Measurements from ENCODE around the gene CYSLTR2.

CYSLTR2 gene, protein sequence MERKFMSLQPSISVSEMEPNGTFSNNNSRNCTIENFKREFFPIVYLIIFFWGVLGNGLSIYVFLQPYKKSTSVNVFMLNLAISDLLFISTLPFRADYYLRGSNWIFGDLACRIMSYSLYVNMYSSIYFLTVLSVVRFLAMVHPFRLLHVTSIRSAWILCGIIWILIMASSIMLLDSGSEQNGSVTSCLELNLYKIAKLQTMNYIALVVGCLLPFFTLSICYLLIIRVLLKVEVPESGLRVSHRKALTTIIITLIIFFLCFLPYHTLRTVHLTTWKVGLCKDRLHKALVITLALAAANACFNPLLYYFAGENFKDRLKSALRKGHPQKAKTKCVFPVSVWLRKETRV

DNA sequence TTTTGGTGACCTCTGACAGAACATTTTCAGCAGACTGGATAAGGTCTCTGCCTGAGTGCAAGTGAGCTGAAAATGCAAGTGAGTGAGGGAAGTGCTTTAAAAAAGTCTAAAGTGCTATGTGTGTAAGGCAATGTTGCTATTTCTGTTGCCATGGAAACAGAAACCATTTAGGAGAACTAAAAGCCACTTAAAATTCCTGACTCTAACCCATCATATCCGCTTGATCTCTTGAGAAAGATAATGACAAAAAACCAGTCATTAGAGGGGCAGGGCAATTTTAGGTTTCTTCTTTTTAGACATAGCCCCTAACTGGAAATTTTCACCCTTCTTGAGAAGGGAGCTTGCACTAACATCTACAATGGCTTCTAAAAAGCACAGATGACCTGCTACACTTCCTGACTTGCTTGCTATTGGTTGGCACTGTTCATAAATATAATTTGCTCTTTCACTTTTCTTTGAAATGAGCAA is at the start of gene CYSLTR2:
Gene CYSLTR2 (plus strand): TSS at position 458 of the 468 bp plus-strand sequence. CDS start 52,889 bp downstream, outside the sequence.
- DNase-seq (ENCODE audit: insufficient read length, low spot score) (no peak), FAIRE-seq (peak; percentile 93)

DNA sequence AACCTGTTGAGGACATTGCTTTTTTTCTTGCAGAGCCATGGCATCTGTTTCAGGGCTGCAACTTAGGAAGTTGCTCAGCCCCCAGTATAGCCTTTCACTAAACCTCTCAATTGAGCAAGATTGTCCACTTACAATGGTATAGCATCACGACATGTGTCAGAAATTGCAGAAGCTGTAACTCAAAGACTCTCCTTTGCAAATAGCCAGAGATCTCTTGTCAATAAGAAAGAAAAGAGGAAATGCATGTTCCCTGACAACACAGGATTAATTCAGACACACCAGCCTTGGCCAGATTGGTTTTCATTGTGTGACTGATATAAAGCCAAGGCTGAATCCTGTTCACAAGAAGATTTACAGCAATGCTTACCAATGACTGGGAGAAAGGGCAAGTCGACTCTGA is 38.7 kb upstream of the CYSLTR2 start:
- FAIRE-seq (no peak), DNase-seq (ENCODE audit: insufficient read length, low spot score) (no peak)

DNA sequence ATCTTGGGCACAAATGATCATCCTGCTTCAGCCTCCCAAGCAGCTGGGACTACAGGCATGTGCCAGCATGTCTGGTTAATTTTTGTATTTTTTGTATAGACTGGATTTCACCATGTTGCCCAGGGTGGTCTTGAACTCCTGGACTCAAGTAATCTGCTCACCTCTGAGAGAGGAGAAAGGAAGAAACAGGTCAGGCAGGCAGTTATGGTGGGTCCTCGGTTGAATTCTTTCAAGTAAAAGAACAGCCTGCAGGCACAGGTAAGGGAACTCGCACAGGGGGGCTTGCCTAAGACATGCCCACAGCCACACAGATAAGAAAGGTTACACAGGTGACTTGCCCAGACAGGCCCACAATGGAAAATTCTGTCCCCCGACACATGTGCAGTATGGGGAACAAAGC is 34.8 kb upstream of the CYSLTR2 start:
- no peak for FAIRE-seq
- DNase-seq (ENCODE audit: insufficient read length, low spot score): no peak

DNA sequence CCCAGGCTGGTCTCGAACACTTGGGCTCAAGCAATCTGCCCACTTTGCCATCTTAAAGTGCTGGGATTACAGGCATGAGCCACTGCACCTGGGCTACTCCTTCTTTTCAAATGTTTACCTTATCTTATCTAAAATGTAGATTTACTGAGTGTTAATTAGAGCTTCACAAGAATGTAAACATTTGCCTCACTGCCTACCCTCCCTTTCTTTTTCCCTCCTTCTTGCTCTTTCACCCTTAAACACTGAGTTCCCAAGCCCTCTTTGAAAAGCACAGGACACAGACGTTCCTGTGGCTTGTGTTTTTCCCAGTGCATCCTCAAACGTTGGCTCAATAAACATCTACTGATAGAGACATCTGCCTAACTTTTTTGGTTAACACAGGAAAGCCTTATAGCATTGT is 32.7 kb upstream of the CYSLTR2 start:
- FAIRE-seq (no peak), DNase-seq (ENCODE audit: insufficient read length, low spot score) (no peak)

DNA sequence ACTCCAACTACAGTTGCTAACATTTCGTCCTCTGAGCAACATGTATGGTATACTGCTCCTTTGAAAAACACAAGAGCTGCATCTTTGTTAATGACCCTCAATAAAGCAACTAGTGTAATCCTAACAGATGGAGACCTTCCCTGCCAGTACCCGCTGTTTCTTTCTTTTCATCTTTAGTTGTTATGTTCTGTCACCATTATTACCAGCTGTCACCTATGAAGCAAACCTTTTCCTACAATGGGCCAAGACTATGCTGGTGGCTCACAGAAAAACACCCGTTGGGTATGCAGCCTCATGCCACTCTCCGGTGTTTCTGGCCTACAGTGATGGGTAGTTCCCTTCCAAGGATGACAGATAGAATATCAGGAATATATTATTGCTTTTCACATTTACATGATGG is 29.7 kb upstream of the CYSLTR2 start:
- DNase-seq (ENCODE audit: insufficient read length, low spot score) (no peak), FAIRE-seq (no peak)

DNA sequence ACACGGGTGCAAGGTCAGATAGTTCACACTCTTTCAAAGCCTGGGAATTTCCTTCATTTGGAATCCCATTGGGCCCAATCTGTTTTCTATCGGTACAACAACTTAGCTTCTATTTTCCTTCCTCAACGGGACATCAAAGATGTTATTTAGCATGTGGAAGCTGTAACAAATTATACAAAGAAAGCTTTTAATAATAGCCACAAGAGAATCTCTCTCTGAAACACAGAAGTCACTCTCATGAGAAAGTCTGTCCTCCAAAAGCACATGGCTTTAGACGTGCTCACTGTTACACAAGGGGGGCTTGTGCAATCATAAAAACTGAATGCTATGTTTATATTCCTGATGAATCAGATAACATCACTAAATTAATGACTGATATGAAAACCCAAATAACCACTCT is 28.9 kb upstream of the CYSLTR2 start:
- FAIRE-seq: no peak

DNA sequence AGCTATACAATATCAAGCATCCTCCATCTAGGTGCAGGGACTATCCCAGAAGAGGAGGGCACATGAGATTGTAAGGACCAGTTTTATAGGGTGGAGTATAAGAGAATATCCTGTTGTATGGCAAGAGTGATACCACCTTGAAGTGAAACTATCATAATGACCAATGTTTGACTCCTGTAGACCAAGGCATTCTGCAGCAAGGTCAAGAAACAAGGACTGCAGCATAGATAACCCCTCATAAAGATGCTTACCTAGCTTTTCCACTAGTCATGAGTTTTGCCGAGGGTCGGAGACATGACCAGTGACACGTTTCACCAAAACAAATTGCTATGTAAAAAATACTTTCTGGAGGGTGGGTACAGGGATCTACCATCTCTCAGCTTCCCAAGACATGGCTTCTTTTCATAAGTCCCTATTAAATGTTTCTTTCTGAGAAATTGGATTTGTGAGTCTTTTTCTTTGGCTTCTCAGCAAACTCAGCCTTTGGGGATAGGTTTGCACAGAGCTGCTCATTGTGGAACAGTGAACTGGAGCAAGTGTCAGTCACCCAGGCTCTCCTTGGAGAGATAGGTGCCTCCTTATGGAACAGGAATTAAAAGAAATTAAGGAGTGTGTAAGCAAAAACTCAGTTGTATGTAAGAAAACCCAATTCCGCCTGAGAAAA is 28.2 kb upstream of the CYSLTR2 start:
- FAIRE-seq (no peak), DNase-seq (ENCODE audit: insufficient read length, low spot score) (no peak)

More for the DNA sequence above, 28.9 kb upstream of the CYSLTR2 start:
- no peak for DNase-seq (ENCODE audit: insufficient read length, low spot score)

DNA sequence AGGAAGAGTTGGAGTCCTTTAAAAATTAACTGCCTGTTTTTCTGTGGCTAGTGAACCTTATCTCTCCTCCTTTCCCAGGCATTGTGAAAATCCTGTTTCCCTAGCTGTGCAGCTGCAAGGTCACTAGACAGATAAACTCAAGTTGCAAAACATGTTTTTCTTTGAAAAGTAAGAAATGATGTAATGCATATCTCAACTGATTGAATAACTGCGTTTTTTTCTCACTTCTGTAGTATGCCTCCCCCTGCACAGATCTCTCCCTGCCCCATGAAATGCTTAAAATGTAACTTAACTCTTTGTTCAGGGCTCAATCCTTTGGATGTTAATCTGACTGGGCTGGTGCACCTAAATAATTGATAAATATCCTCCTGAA is 27.7 kb upstream of the CYSLTR2 start:
- FAIRE-seq: no peak
- DNase-seq (ENCODE audit: insufficient read length, low spot score): no peak

DNA sequence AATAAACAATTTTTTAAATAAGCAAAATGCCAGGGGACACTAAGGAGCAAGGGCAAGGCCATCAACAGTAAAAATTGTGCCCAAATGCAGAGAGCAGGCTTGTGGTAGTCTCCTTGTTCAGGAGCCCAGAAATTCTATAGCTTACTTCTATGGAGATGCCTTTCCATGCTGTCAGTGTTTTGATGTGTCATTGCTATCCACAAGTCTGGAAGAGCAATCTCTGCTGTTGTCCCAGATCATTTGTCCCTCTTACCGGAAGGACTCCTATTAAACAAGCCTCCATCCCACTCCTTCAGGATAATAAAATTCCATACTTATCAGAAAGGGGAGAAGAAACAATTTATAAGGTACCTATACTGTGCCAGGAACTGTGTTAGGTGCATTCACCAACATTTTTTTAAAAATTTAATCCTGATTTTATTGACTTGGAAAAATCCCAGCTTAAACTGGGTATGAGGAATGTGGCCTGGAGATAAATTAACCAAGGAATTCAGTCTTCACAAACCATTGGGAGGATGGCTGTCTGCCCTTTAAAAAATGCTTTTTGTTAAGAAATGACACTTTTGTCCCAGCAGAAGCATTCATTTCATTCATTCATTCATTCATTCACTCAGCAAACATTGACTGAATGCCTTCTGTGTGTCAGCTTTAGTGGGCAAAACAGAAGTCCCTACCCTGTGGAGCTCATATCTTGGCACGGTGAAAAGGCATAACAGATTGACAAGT is 26.8 kb upstream of the CYSLTR2 start:
- FAIRE-seq (no peak), DNase-seq (ENCODE audit: insufficient read length, low spot score) (no peak)

DNA sequence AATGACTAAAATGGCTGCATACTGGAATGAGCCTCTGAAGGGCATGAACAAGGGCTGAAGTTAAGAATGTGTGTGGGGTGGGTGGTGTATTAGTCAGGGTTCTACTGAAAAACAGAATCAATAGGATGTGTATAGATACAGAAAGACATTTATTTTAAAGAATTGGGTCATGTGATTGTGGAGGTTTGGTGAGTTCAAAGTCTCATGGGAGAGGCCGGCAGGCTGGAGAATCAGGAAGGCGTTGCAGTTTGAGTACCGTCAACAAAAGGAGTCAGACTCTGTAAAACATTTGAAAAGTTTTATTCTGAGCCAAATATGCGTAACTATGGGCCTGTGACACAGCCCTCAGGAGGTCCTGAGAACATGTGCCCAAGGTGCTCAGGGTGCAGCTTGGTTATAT is 24.5 kb upstream of the CYSLTR2 start:
- DNase-seq (ENCODE audit: insufficient read length, low spot score) (no peak), FAIRE-seq (no peak)

DNA sequence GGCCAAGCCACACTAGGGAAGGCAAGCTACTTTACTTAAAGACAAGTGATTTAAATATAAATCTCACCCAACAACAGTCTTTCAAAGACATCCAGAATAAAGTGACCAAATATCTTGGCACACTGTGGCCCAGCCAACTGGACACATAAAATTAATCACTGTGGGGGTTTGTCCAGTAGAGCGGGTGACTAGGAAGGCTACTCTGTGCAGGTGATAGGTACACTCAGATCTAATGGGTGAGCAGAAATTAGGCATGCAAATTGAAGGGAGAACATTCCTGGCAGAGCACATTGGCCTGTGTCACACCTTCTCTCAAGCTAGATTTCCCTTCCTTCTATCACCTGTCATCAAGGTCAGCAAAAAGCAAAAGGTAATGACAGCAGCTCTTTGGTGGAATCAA is 23.4 kb upstream of the CYSLTR2 start:
- no peak for FAIRE-seq
- DNase-seq (ENCODE audit: insufficient read length, low spot score): no peak

DNA sequence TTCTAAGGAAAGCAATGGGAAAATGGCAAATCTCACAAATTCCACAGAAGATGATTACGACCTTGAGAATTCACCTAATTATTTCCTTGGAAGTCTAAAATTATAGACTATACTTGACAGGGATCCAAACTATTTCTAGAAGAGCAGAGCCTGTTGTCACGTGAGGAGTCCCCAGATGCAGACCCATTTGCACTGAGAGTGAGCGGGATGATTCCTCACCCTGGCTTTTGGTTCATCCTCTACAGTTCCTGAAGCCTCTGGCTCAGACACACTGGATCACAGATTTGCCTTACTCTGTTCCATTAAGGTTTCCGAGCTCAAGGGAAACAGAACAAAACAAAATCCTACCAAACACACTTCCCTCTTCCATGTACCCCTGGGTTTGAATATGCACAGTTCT is 23.0 kb upstream of the CYSLTR2 start:
- peak; percentile 66 for FAIRE-seq
- DNase-seq (ENCODE audit: insufficient read length, low spot score): no peak

DNA sequence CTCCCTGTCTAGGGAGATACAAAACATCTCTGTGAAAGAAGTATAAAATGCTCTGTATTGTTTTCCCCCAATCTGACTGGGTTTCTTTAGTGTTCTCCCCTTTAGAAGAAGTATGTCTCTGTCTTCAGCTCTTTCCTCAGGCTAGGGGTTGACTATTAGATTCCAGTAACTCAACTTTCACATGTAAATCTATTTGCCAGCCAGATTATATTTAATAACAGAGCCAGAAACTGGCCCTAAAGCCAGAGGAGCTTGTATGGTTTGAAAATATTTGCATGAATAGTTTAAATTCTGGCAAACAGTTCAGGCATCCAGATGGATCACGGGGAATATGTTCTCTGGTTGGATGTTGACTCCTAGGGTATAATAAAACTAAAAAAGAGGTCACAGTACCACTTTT is 22.3 kb upstream of the CYSLTR2 start:
- no peak for FAIRE-seq

DNA sequence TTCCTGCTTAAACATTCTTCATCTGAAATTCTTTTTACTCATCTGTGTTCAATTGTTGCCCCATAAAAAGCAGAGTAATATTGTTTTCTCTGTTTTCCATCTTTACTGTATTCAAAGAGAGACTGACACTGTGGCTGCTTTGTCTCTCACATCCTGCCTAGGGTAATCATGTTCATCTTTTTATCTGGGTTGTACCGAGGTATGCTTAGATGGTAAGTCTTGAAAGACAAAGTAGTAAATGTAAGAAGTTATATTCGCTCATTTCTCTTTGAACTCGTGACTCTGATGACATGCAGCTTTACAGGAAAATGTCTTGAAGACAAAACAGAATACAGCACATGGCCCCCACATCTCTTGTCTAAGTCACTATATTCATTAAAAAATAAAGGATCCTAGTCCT is 20.0 kb upstream of the CYSLTR2 start:
- DNase-seq (ENCODE audit: insufficient read length, low spot score) (no peak), FAIRE-seq (no peak)

More for the DNA sequence above, 22.3 kb upstream of the CYSLTR2 start:
- DNase-seq (ENCODE audit: insufficient read length, low spot score): no peak

DNA sequence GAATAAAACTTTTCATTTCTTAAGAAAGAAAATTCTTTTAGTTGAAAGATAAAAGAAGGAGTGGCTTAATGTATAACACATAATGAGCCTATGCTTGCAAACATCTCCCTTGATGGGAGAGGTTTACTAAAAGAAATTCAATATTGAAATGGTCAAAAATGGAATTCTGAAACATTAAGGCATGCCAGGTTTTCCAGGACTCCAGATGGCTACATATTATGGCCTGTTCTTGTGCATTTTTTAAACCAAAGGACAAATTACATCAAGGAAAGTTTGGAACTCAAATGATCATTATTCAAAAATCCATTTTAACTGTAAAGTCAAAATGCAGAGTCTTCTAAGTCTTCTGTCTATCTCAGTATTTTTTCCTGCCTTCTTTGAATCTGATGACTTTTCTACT is 19.1 kb upstream of the CYSLTR2 start:
- DNase-seq (ENCODE audit: insufficient read length, low spot score) (no peak), FAIRE-seq (no peak)

DNA sequence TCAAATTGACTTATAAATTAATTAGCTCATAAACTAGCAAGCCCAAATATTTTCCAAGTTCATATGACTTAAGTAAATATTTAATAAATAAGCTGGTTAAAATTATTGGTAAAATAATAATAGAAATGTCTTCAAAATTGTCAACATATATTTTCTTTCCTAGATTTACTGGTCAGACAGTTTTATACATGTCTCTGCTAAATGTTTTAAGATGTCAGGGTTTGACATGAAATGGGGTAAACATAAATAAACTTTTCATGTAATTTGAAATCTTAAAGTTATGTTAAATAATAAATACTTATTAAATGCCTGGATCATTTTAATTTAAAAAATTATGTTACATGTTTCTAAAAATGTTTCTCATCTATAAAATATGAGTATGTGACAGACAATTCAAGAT is 18.3 kb upstream of the CYSLTR2 start:
- no peak for DNase-seq (ENCODE audit: insufficient read length, low spot score)
- no peak for FAIRE-seq

DNA sequence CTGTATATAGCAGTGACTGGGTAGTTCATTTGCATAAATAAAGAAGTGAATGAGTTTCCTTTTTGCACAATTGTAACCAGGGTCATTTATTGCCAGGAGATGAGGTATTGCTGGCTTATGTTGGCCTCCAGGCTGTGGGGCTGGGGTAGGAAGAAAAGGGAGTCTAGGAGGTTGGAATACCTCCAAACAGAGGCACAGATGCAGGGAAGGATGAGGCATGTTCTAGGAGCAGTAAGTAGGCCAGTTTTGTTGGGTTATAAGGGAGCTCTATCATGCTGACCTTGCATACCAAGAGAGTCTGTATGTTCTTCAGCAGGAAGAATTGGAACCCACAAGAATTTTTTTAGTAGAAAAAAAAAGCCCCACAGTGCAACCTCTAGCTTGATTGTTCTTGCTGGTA is 17.2 kb upstream of the CYSLTR2 start:
- no peak for DNase-seq (ENCODE audit: insufficient read length, low spot score)
- no peak for FAIRE-seq

DNA sequence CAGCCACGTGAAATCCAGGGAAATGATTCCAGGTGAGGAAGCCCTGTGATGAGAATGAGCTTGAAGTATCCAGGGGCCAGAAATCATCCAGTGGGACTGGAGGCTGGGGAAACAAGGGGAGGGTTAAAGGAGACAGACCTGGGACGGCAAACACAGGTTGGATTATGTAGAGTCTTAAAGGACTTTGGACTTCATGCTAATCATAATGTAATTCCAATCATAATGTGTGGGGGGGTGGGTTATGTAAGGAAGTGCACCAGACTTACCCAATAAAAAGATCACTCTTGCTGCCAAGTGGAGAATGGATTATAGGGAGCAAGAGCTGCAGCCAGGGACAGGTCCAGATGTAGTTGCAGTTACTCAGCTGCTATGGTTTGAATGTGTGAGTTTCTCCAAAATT is 16.1 kb upstream of the CYSLTR2 start:
- DNase-seq (ENCODE audit: insufficient read length, low spot score) (no peak), FAIRE-seq (peak; percentile 23)

DNA sequence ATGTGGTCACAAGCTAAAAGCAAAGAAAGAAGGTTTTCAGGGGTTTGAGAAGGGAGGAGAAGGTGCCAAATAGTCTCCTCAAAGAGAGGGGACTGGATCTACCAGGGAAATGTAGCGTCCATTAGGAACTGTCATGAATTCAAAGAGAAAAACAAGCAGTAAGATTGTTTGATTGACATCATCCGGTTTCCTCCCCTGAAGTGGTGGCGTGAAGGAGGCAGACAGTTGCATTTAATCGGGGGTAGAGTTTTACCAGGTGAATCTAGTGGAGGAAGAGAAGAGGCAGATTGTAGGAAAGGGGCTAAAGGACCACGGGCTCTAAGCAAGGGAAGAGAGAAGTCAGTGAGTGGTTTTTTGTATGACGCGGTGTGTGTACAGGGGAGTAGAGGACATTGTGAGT is 13.0 kb upstream of the CYSLTR2 start:
- peak; percentile 33 for FAIRE-seq
- DNase-seq (ENCODE audit: insufficient read length, low spot score): no peak

DNA sequence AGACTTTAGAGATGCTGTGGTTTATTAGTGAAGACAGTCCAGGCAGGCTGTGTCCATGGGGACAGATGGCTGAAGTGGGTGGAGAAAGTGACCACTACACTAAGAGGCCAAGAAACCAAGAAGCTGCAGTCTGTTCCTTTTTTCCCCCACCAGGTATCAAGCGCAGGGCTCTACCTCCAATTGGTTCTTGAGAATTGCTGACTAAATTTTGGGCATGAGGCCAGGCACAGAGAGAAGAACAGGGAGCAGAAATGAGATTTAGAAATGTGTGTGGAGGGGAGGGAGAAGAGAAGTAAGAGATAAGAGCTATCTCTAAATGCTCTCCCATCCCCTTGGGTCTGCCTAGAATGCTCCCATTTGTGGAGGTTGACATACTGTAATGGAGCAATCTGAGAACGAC is 12.3 kb upstream of the CYSLTR2 start:
- DNase-seq (ENCODE audit: insufficient read length, low spot score) (no peak), FAIRE-seq (no peak)

DNA sequence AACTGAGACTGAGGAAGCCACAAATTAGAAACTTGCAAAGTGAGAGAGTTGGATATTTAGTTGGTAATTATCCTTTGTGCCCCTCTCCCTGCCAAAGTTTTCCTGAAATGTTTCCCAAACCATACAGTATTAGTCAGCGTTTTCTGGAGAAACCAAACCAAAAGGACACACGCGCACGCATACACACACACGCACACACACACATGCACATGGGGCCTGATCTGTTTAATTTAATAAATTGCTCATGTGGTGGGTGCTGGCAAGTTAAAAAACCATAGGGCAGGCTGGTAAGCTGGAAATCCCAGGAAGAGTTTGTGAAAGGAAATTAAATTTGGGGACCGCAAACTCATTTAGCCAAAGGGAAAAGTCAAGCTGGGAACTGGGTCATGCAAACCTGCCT is 11.7 kb upstream of the CYSLTR2 start:
- no peak for FAIRE-seq
- no peak for DNase-seq (ENCODE audit: insufficient read length, low spot score)

DNA sequence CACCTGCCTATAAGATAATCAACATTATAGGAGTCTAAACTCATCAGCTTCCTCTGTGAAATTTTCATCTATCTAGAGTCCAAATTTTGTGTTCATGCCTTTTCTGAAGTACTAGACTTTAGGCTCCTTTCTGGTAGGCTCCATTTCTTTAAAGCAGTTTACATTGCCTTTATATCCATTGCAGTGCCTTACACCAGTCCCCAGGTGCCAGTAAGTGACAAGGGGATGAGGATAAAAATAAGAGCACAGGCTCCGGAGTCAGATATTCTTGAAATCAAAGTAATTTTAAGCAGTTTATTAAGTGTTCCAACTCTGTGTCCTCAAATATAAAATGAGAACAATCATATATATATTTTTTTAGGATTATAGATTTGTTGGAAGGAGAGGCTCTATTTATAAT is 10.6 kb upstream of the CYSLTR2 start:
- FAIRE-seq: no peak
- DNase-seq (ENCODE audit: insufficient read length, low spot score): no peak

Measured in GM19239 (cell line).